Endothelial cell of umbilical vein (primary cell): ENCODE data around the gene PGRMC2. TPM values are rescaled to one million over a fixed set of nuclear protein-coding genes. Genes with fewer than 3 reads are reported as not detected.
A peak's percentile ranks its signal among the peaks of the same experiment; 100 is the strongest.

Experiments
- BruUV-seq: library from RNA; stranded (reverse); fragments of 400-500 nt; replicated peaks from 2 replicates; lab custom pipeline; 2021; lab: Mats Ljungman, UMichigan
- CTCF ChIA-PET: fragments of 300-600, 350-600 bp; sonication (Branson Sonifier 250); formaldehyde crosslinking; loops from one replicate; lab custom pipeline; 2021; ENCODE audit warnings: antibody characterized with exemption, inconsistent platforms; lab: Charles Lee
- POLR2A ChIA-PET: fragments of 300-600, 350-600 bp; sonication (Branson Sonifier 250); formaldehyde crosslinking; loops from one replicate; lab custom pipeline; 2021; ENCODE audit warnings: antibody characterized with exemption, inconsistent platforms; lab: Charles Lee
- DNase-seq: peaks from one replicate; pipeline ENCODE4 v3.0.0-alpha.2; 2011; ENCODE audit warnings: low read depth, low spot score
- FAIRE-seq: peaks from 2 replicates; lab custom pipeline; 2011; peaks lifted over from hg19 to GRCh38; lab: Jason Lieb, UNC
- H2AFZ ChIP-seq: 2 replicates; pipeline ENCODE4 v1.6.0; 2012; ENCODE audit warnings: low read depth, low read length, control low read depth, inconsistent platforms
- H3K27ac ChIP-seq: 2 replicates; pipeline ENCODE4 v1.5.1; 2011; ENCODE audit warnings: low read depth, mild to moderate bottlenecking, control low read depth, low read length, moderate library complexity; ENCODE audit not compliant: insufficient read depth
- H3K27me3 ChIP-seq, 2 experiments: 2 replicates each; pipeline versions ENCODE4 v1.6.0 to v1.6.1; 2011; ENCODE audit warnings: low read length in 2 of 2, mixed read lengths in 1 of 2; ENCODE audit not compliant: control insufficient read depth in 2 of 2, insufficient read depth in 2 of 2
- H3K36me3 ChIP-seq, 2 experiments: 2 replicates in 1 of 2; 3 replicates in 1 of 2; pipeline ENCODE4 v1.5.1; 2011; ENCODE audit warnings: low read length in 2 of 2, mild to moderate bottlenecking in 1 of 2, moderate library complexity in 1 of 2; ENCODE audit not compliant: control insufficient read depth in 2 of 2, insufficient read depth in 2 of 2; ENCODE audit errors: extremely low read depth in 1 of 2
- H3K4me1 ChIP-seq: 3 replicates; pipeline ENCODE4 v1.5.1; 2011; ENCODE audit warnings: mild to moderate bottlenecking, low read length; ENCODE audit not compliant: control insufficient read depth, insufficient read depth; ENCODE audit errors: extremely low read depth
- H3K4me2 ChIP-seq: 2 replicates; pipeline ENCODE4 v1.6.1; 2011; ENCODE audit warnings: low read length, control low read depth, mixed read lengths; ENCODE audit not compliant: insufficient read depth
- H3K4me3 ChIP-seq, 3 experiments: fragments of 200-600 bp in 1 of 3; sonication (generic), shearing (Covaris generic) in 1 of 3; replicated peaks in 1 of 3; 2 replicates each; pipeline ENCODE4 v1.5.1; 2011 to 2016; ENCODE audit warnings: control low read depth in 3 of 3, low read length in 3 of 3, mild to moderate bottlenecking in 2 of 3, inconsistent platforms in 1 of 3, low read depth in 1 of 3, moderate library complexity in 1 of 3; ENCODE audit not compliant: insufficient read depth in 1 of 3
- H3K79me2 ChIP-seq: 2 replicates; pipeline ENCODE4 v1.6.0; 2012; ENCODE audit warnings: low read length, inconsistent platforms; ENCODE audit not compliant: control insufficient read depth, insufficient read depth
- H3K9ac ChIP-seq: replicated peaks from 2 replicates; pipeline ENCODE3; 2011; ENCODE audit warnings: low read length, control low read depth; ENCODE audit not compliant: insufficient read depth; ENCODE audit errors: extremely low read depth
- H3K9me1 ChIP-seq: replicated peaks from 3 replicates; pipeline ENCODE4 v1.6.0; 2011; ENCODE audit warnings: mild to moderate bottlenecking, low read length; ENCODE audit not compliant: control insufficient read depth, insufficient read depth; ENCODE audit errors: extremely low read depth
- H3K9me3 ChIP-seq: replicated peaks from 2 replicates; pipeline ENCODE4 v1.5.1; 2012; ENCODE audit warnings: low read length, inconsistent platforms; ENCODE audit not compliant: control insufficient read depth, insufficient read depth
- H4K20me1 ChIP-seq: replicated peaks from 2 replicates; pipeline ENCODE3; 2011; ENCODE audit warnings: mild to moderate bottlenecking, low read length; ENCODE audit not compliant: control insufficient read depth, insufficient read depth; ENCODE audit errors: extremely low read depth
- EZH2 ChIP-seq: IDR thresholded peaks from 2 replicates; pipeline ENCODE4 v1.6.1; 2012; ENCODE audit warnings: borderline replicate concordance, low read depth, mild to moderate bottlenecking, moderate library complexity, low read length, inconsistent platforms; ENCODE audit not compliant: severe bottlenecking
- FOS ChIP-seq: IDR thresholded peaks from 2 replicates; pipeline ENCODE4 v1.6.1; 2011; ENCODE audit warnings: mild to moderate bottlenecking, low read length, moderate library complexity, borderline replicate concordance; ENCODE audit not compliant: insufficient read depth
- GATA2 ChIP-seq: IDR thresholded peaks from 2 replicates; pipeline ENCODE4 v1.7.0; 2011; ENCODE audit warnings: low read depth, mild to moderate bottlenecking, moderate library complexity, mixed read lengths, low read length; ENCODE audit not compliant: insufficient read length, insufficient read depth
- JUN ChIP-seq: IDR thresholded peaks from 2 replicates; pipeline ENCODE4 v1.6.1; 2011; ENCODE audit warnings: borderline replicate concordance, low read depth; ENCODE audit not compliant: insufficient read length, insufficient read depth
- MYC ChIP-seq: IDR thresholded peaks from one replicate; pipeline ENCODE4 v1.6.1; 2011; ENCODE audit warnings: mild to moderate bottlenecking, low read depth, low read length
- POLR2A ChIP-seq: IDR thresholded peaks from 2 replicates; pipeline ENCODE4 v1.6.1; 2012; ENCODE audit warnings: low read depth, mild to moderate bottlenecking, control low read depth, low read length
- POLR2AphosphoS5 ChIP-seq: IDR thresholded peaks from 2 replicates; pipeline ENCODE4 v1.6.1; 2012; ENCODE audit warnings: low read depth, mild to moderate bottlenecking, control low read depth, low read length, moderate library complexity; ENCODE audit not compliant: insufficient read depth
- dilution Hi-C: fragments of 300-500 bp; cut with MboI; formaldehyde crosslinking; loops from one replicate; pipeline ENCODE4 v1.15.0; 2019; ENCODE audit warnings: low sequenced_read_pairs; ENCODE audit not compliant: extremely low pct_ligation_motif_present
- intact Hi-C: fragments of 100-400 bp; cut with micrococcal nuclease; formaldehyde crosslinking; loops from one replicate; pipeline ENCODE4 v1.10.0; 2022
- polyA plus RNA-seq, 4 experiments: library from polyadenylated mRNA; depleted of rRNA in 3 of 4; stranded (reverse) in 3 of 4; unstranded in 1 of 4; fragments of >200 nt; gene quantifications; 2 replicates each; pipeline versions ENCODE4 v1.2.1 to v1.2.3, GENCODE V29; 2011 to 2012; ENCODE audit warnings: missing spikeins in 1 of 4
- total RNA-seq: library from RNA; stranded (reverse); gene quantifications from 2 replicates; pipeline ENCODE4 v1.2.3, GENCODE V29; 2021
- TF ChIP-seq, protein P1 (sequence below), 2 donors: IDR thresholded peaks; 1 replicate in 1 of 2; 2 replicates in 1 of 2; pipeline ENCODE4 v1.5.1; 2011; ENCODE audit warnings: low read length in 2 of 2, mild to moderate bottlenecking in 2 of 2, moderate library complexity in 2 of 2, control low read depth in 1 of 2, inconsistent platforms in 1 of 2, low read depth in 1 of 2; ENCODE audit not compliant: insufficient read depth in 1 of 2; ENCODE audit errors: extremely low read depth in 1 of 2
- TF ChIP-seq, protein P2 (sequence below): IDR thresholded peaks from 2 replicates; pipeline ENCODE4 v1.6.1; 2011; ENCODE audit not compliant: insufficient read depth, insufficient read length

The PGRMC2 gene
- total and polyA plus RNA-seq, 2 donors (not counting 3 experiments of a cell fraction or from before 2014, with no cell fraction given), result 10.1 to 63.4 TPM

- H2AFZ ChIP-seq, result no peak overlapping the region
- H3K9ac ChIP-seq, result no peak overlapping the region
Measured at GRCh38 chr4:128301979-128302378, 14.4 kb upstream of the PGRMC2 start.

More at GRCh38 chr4:128301979-128302378, 14.4 kb upstream of the PGRMC2 start:
- no peak overlapping the region for H3K27ac ChIP-seq
- dilution Hi-C loops, result no loop called here
- peak; percentile 24 for DNase-seq
- H3K36me3 ChIP-seq, result no peaks in the 10 kb centered on the region
- BruUV-seq, result no TSS peak
- H3K4me3 ChIP-seq, result no peak overlapping the region
- TF ChIP-seq, protein P1, sequence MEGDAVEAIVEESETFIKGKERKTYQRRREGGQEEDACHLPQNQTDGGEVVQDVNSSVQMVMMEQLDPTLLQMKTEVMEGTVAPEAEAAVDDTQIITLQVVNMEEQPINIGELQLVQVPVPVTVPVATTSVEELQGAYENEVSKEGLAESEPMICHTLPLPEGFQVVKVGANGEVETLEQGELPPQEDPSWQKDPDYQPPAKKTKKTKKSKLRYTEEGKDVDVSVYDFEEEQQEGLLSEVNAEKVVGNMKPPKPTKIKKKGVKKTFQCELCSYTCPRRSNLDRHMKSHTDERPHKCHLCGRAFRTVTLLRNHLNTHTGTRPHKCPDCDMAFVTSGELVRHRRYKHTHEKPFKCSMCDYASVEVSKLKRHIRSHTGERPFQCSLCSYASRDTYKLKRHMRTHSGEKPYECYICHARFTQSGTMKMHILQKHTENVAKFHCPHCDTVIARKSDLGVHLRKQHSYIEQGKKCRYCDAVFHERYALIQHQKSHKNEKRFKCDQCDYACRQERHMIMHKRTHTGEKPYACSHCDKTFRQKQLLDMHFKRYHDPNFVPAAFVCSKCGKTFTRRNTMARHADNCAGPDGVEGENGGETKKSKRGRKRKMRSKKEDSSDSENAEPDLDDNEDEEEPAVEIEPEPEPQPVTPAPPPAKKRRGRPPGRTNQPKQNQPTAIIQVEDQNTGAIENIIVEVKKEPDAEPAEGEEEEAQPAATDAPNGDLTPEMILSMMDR (IDR thresholded peaks at IDR 0.05; ENCODE audit: extremely low read depth in 1 of 2, insufficient read depth in 1 of 2, low read depth in 1 of 2, low read length in 2 of 2), result no peak
- TF ChIP-seq MYC, result no peak
- no peak for TF ChIP-seq GATA2
- TF ChIP-seq POLR2A, result no peak
- TF ChIP-seq, protein P2, sequence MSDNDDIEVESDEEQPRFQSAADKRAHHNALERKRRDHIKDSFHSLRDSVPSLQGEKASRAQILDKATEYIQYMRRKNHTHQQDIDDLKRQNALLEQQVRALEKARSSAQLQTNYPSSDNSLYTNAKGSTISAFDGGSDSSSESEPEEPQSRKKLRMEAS, result no peak
- no peak for TF ChIP-seq FOS
- no peak for TF ChIP-seq JUN
- no peak for TF ChIP-seq POLR2AphosphoS5
- no peak for TF ChIP-seq EZH2
- no peaks in the 10 kb centered on the region for H3K79me2 ChIP-seq
- intact Hi-C loops, result no loop called here
- H3K9me1 ChIP-seq, result no peaks in the 10 kb centered on the region
- no peaks in the 10 kb centered on the region for H4K20me1 ChIP-seq
- no peak overlapping the region for H3K4me2 ChIP-seq
- peaks cover 9% of the 10 kb centered on the region for H3K4me1 ChIP-seq
- no peaks in the 10 kb centered on the region for H3K27me3 ChIP-seq
- ChIA-PET CTCF (interaction anchor here (1.4 kb wide), 1 partner anchor 21 kb away, joined by 3 read pairs; no protein-coding TSS in a partner anchor), POLR2A (no interaction called here)
- no peaks in the 10 kb centered on the region for H3K9me3 ChIP-seq
- no peak for FAIRE-seq
